IPS DF 4.7 (cell line): ENCODE results near the gene HTR3C.
"Not testable (repeated sequence)": the region's sequence is repeated elsewhere in the genome, so short reads cannot be mapped to it uniquely, and the experiment has no call there.

Experiments
- DNase-seq: peaks from one replicate; pipeline ENCODE4 v3.0.0-alpha.2; 2013; ENCODE audit warnings: low spot score; ENCODE audit errors: extremely low read depth

The HTR3C gene, protein sequence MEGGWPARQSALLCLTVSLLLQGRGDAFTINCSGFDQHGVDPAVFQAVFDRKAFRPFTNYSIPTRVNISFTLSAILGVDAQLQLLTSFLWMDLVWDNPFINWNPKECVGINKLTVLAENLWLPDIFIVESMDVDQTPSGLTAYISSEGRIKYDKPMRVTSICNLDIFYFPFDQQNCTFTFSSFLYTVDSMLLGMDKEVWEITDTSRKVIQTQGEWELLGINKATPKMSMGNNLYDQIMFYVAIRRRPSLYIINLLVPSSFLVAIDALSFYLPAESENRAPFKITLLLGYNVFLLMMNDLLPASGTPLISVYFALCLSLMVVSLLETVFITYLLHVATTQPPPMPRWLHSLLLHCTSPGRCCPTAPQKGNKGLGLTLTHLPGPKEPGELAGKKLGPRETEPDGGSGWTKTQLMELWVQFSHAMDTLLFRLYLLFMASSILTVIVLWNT

DNA sequence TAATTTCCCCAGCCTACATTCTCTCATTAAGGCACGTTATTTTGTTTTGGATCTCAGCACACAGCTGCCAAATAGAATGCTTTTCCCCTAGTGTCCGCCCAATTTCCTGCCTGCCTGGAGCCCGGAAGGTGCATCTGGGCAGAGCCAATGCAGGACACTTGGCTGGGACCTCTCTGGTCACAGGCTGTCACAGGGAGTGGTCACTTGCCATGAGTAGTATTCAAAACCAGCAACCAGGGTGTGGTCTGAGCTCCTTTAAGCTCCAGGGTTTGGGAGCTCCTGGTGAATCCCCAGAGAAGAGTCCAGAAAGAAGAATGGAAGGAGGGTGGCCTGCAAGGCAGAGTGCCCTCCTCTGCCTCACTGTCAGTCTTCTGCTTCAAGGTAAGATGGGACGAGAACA lies at the start of gene HTR3C:
HTR3C (plus strand) TSS at position 281 of the 400 bp plus-strand sequence; CDS start at position 315, 34 bp downstream.
- no peak for DNase-seq

DNA sequence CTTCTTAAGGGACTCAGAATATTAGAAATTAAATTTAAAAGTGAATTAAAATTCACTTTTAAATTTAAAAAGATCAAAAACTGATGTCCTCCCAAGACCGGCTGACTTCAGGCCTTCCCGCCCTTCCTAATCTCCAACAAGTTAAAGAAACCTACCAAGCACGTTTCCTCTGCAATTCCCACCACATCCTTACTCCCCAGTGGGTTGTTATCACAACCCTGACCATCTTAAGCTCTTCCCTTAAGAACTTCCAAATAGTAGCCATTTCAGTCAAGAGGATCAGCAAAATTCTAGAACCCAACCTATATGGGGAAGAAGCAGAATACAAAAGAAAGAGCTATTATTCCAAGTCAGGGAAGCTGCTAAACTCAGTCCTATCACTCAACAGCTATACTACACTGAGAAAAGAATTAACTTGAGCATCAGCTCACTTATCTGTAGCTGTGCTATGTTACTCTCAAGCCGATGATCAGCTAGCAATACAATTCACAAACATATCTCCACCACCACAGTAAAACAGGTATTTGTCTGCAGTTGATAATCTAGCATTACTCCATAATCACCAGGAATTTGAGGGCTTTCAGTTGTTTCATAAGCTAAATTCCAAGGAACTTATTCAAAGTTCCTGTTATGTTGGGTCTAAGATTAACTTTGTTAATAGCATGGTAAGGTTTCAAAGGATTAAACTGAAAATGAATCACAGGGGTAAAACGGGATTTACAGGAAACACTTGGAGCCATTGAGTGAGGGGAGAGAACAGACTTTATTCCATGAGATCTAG lies 49.5 kb upstream of the HTR3C start:
- no peak for DNase-seq

GRCh38 chr3:184004476-184004875 lies 48.4 kb upstream of the HTR3C start:
- DNase-seq = no peak

GRCh38 chr3:184005941-184006507 lies 46.8 kb upstream of the HTR3C start:
- no peak for DNase-seq

GRCh38 chr3:184007143-184007813 lies 45.6 kb upstream of the HTR3C start:
- DNase-seq = not testable (repeated sequence)

DNA sequence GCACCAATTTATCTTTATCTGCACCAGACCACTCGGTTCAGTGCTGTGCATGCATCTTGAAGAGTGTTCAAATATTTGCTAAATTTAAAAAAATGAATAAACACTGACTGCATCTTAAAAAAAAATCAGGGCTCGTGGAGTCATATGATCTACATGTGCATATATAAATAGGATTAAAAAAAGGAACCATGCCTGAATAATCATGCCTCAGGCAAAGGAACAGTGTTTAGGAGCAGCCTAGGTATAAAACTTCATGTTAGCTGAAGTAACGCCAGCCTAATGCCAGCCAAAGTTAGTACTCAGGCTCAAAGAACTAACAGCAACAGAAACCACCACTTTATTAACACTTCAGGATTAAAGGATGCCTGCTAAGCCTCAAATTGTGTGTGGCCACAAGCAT lies 44.7 kb upstream of the HTR3C start:
- DNase-seq = no peak

- no peak for DNase-seq
These were observed 41.5 kb upstream of the HTR3C start for GRCh38 chr3:184011230-184011876.

DNA sequence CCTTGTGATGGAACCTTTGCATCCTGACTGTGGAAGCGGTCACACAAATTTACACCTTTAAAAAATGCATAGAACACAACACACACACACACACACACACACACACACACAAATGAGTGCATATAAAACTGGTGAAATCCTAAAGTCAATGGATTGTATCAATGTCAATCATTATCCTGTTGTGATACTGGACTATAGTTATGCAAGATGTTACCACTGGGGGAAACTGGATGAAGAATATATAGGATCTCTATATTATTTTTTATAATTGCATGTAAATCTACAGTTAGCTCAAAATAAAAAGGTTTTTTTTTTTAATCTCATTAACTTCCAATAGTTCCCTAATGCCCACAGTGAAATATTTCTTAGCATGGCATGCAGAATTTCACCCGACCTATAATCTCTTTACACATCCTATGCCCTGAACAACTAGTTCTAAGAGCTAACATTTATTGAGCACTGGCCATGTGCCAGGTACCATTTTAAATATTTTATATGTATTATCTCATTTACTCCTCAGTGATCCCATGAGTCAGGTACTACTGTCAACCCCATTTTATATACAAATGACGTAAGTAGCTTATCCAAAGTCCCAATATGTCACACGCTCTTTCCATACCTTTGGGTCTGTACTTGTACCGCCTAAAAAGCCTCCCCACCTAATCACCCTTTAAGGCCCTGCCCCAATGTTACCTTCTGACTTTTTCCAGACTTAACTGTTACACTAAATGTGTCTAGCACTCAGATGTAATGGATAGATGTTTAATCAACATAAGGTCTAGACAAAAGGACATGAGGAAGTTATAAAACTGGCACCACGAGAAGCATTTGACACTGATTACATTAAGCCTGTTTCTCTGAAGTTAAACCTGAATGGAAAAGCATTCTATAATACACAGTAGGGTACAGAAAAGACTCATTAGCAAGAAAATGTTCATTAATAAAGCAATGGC lies 40.6 kb upstream of the HTR3C start:
- no peak for DNase-seq

GRCh38 chr3:184015381-184016019 lies 37.3 kb upstream of the HTR3C start:
- DNase-seq = no peak

DNA sequence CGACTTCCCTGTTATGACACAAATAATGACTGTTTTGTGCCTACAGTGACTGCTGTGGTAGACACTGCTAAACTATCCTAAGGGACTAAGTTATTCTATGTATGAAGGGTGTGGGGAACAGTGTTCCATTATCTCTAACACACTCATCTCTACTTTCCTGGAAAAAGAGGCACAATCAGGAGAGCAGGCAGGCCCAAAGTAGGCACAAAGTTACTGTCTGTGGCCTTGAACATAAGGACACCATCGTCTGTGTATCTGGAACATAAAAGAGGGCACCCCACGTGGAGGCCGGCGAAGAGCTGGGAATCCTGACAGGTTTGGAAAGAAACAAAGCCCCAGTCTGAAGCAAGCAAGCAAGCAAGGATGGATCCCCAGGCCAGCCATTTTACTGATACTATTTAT lies 36.7 kb upstream of the HTR3C start:
- no peak for DNase-seq

DNA sequence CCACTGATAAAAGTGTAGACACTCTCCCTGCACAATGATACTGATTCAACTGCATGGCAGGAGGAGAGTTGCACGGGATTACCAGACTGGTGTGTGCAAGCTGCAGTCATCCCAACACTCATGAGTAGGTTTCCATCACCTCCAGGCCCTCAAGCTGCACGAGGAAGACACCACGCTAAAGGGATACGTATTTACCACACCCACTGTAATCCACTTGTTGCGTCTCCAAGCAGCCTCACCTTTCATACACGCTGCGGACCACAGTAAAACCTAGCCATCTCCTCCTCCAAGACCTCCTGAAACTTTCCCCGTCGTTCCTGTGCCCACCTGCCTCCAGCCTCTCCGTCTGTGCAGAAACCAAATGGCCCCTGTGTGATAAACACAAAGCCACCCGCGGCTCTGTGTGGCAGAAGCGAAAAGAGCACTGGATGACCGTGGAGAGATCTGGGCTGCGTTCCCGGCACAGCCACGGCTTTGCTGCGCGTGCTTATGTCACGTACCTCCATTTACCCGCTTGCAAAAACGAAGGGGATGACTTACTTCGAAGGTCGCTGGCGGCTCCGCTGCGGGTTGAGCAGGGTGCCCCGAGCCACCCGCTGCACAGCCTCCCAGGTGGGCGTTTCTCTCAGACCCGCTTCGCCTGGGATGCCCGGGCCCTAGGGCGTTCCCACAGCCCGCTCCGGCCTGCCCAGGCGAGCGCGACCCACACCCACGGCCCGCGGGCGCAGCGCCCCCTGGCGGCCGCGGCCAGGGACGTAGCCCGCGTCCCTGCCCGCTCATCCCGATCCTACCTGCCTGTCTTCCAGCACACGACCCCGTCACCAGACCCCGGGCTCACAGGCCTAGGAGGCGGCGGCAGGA lies 35.8 kb upstream of the HTR3C start:
- no peak for DNase-seq

GRCh38 chr3:184017672-184018423 lies 35.0 kb upstream of the HTR3C start, which contains the start of gene ABCC5:
TSS of gene ABCC5 (minus strand) at chr3:184017884. CDS start at chr3:184014392, 3,492 bp downstream.
- DNase-seq = peak; percentile 71

GRCh38 chr3:184018424-184018973 lies 34.3 kb upstream of the HTR3C start:
- no peak for DNase-seq

DNA sequence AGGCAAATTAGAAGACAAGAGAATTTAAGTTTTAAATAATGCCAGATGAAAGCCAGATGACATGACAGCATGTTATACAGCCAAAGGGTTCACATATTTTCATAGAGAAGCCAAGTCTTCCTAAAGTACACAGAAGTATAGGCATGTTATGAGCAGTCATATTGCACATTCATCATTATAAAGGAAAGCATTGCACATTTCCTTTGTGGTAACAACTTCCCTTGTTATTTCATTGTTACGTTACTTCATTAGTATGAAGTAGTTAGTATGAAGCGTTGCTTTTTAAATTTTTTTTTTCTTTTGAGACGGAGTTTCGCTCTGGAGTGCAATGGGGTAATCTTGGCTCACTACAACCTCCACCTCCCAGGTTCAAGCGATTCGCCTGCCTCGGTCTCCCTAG lies 30.5 kb upstream of the HTR3C start:
- no peak for DNase-seq

GRCh38 chr3:184025256-184025655 lies 27.6 kb upstream of the HTR3C start:
- not testable (repeated sequence) for DNase-seq

GRCh38 chr3:184028275-184028890 lies 24.5 kb upstream of the HTR3C start:
- DNase-seq = not testable (repeated sequence)

DNA sequence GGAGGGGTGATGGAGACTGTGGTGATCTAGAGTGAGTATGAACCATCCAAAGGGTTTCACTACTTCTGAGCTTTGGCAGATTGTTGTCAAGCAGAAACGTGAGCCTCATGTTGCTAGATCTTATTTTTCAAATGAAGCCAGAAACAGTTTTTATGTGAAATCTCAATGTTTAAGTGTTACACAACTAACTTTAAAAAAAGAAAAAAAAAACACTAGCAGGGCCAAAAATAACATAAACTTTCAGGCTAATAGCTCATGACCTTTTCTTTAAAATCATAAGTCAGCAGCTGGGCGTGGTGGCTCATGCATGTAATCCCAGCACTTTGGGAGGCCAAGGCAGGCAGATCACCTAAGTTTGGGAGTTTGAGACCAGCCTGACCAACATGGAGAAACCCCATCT lies 23.4 kb upstream of the HTR3C start:
- no peak for DNase-seq
